Measurements from ENCODE around the gene NKX6-2.

Gene NKX6-2

DNA sequence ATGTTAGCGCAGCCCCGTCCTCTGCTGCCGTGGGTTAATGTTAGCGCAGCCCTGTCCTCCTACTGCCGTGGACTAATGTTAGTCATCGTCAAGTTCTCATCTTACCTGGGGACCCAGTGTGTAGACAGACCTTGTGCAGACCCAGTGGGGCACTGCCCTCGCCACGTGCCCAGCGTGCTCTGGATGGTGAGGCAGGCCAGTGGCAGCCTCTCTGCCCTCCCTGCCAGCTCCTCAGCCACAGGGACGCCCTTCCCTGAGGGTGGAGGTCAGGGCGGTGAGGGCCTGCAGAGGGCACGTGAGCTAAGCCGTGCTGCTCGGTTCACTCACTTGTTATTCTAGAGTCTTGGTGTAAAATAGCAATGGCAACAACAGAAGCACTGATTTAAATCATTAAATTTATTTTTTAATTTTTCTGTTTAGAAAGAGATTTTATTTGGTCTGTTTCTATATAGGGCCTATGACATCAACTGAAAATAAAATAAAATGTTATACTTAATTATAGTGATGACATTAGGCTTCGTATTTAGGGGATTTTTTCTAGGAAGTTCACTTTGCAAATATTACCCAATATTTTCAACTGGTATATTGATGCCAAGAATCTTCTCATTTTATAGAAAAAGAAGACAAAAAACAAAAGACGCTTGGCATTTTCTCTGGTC, 48.4 kb downstream of the NKX6-2 start:
- no peak for DNase-seq (ENCODE audit: low read depth)

DNA sequence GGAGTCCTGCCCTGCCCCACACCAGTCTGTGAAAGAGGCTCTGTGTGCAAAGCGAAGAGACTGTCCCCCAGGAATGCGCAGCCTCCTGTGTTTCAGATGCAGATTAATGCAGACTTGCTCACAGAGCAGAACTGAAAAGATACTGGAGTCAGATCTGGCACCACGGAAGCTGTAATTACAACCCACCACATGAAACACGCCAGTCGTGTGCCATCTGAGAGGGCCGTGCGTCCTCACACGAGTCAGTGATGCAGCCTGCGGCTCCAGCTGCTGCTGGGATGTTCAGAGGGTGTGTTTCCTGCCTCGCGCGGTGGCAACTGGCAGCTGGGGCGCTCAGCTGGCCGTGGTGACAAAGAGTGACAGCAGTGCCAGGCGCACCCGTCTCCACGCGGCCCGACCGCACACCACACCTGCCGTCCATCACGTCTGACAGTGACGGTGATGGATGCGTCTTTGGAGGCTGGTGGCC, 50.0 kb downstream of the NKX6-2 start:
- DNase-seq (ENCODE audit: low read depth): no peak

DNA sequence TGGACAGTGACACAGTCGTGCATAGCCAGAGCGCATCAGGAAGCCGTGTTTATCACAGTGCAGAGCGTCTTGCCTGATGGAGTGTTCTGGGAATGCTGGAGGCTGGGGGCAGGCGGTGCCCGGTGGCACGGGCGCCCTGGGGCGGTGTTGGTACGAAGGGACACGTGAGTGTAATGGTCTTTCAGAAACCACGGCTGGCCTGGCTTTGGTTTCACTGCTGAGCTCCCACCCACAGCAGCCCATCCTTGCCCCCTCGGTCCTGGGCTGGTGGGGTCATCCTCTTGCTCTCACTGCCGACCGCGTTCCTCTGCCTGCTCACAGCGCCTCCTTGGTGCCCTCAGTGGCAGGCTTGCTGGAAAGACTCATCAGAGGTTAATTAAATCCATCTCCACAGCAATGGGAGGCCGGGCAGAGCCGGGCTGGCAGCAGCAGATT, 50.6 kb downstream of the NKX6-2 start:
- peak; percentile 24 for DNase-seq (ENCODE audit: low read depth)

DNA sequence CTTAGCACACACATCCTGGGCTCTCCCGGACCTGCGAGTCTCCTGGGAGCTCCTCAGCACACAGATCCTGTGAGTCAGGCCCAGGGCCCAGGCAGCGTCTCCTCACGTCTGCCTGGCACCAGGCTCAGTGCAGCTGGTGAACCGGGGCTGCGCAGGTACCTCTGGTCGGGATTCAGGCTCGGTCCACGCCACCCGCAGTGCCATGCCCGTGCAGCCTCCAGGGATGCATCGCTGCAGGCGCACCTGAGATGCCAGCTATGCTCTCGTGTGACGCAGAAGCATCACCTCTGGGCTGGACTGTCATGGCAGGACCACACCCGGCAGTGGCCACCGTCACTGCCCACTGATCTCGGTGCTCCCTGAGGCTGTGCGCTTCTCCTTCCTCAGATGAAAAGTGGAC, 52.0 kb downstream of the NKX6-2 start:
- no peak for DNase-seq (ENCODE audit: low read depth)

Measured in fibroblast of gingiva (primary cell).